ENCODE results near the gene GOLGA6L2.
"Not testable (repeated sequence)": the region's sequence is repeated elsewhere in the genome, so short reads cannot be mapped to it uniquely, and the experiment has no call there.

DNA sequence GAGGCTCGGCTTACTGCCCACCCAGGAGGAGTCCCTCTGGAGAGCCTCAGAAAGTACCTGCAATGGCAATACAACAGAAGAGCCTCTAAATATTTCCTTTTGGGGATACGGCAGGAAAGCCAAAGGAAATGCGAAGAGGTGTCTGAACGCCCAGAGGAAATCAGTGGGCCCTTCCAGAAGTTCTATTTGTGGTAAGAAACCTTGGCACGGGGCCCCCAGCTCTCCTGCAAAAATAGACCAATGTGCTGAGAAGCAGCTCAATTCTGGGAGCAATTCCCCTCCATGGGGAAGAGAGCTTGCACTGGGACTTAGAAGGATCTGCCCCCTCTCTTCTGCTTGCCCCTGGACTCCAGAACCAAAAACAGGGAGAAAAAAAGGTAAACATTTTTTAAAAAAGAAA, 47.8 kb downstream of the GOLGA6L2 start:
- TF ChIP-seq, protein P1, sequence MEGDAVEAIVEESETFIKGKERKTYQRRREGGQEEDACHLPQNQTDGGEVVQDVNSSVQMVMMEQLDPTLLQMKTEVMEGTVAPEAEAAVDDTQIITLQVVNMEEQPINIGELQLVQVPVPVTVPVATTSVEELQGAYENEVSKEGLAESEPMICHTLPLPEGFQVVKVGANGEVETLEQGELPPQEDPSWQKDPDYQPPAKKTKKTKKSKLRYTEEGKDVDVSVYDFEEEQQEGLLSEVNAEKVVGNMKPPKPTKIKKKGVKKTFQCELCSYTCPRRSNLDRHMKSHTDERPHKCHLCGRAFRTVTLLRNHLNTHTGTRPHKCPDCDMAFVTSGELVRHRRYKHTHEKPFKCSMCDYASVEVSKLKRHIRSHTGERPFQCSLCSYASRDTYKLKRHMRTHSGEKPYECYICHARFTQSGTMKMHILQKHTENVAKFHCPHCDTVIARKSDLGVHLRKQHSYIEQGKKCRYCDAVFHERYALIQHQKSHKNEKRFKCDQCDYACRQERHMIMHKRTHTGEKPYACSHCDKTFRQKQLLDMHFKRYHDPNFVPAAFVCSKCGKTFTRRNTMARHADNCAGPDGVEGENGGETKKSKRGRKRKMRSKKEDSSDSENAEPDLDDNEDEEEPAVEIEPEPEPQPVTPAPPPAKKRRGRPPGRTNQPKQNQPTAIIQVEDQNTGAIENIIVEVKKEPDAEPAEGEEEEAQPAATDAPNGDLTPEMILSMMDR (IDR thresholded peaks at IDR 0.05; ENCODE audit: low read depth, low read length, missing input control), result not testable (repeated sequence)
- not testable (repeated sequence) for TF ChIP-seq RXRA (IDR thresholded peaks at IDR 0.05); EGR1 (IDR thresholded peaks at IDR 0.05; ENCODE audit: low read depth in 2 of 2); RAD21 (IDR thresholded peaks at IDR 0.05); YY1 (IDR thresholded peaks at IDR 0.05); NR2F2 (IDR thresholded peaks at IDR 0.05); FOXA1 (IDR thresholded peaks at IDR 0.05)
- TF ChIP-seq, protein P2, sequence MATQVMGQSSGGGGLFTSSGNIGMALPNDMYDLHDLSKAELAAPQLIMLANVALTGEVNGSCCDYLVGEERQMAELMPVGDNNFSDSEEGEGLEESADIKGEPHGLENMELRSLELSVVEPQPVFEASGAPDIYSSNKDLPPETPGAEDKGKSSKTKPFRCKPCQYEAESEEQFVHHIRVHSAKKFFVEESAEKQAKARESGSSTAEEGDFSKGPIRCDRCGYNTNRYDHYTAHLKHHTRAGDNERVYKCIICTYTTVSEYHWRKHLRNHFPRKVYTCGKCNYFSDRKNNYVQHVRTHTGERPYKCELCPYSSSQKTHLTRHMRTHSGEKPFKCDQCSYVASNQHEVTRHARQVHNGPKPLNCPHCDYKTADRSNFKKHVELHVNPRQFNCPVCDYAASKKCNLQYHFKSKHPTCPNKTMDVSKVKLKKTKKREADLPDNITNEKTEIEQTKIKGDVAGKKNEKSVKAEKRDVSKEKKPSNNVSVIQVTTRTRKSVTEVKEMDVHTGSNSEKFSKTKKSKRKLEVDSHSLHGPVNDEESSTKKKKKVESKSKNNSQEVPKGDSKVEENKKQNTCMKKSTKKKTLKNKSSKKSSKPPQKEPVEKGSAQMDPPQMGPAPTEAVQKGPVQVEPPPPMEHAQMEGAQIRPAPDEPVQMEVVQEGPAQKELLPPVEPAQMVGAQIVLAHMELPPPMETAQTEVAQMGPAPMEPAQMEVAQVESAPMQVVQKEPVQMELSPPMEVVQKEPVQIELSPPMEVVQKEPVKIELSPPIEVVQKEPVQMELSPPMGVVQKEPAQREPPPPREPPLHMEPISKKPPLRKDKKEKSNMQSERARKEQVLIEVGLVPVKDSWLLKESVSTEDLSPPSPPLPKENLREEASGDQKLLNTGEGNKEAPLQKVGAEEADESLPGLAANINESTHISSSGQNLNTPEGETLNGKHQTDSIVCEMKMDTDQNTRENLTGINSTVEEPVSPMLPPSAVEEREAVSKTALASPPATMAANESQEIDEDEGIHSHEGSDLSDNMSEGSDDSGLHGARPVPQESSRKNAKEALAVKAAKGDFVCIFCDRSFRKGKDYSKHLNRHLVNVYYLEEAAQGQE (IDR thresholded peaks at IDR 0.05), result not testable (repeated sequence)
- TF ChIP-seq, protein P3, sequence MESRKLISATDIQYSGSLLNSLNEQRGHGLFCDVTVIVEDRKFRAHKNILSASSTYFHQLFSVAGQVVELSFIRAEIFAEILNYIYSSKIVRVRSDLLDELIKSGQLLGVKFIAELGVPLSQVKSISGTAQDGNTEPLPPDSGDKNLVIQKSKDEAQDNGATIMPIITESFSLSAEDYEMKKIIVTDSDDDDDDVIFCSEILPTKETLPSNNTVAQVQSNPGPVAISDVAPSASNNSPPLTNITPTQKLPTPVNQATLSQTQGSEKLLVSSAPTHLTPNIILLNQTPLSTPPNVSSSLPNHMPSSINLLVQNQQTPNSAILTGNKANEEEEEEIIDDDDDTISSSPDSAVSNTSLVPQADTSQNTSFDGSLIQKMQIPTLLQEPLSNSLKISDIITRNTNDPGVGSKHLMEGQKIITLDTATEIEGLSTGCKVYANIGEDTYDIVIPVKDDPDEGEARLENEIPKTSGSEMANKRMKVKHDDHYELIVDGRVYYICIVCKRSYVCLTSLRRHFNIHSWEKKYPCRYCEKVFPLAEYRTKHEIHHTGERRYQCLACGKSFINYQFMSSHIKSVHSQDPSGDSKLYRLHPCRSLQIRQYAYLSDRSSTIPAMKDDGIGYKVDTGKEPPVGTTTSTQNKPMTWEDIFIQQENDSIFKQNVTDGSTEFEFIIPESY (IDR thresholded peaks at IDR 0.05), result not testable (repeated sequence)
- TF ChIP-seq, protein P4, sequence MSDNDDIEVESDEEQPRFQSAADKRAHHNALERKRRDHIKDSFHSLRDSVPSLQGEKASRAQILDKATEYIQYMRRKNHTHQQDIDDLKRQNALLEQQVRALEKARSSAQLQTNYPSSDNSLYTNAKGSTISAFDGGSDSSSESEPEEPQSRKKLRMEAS (IDR thresholded peaks at IDR 0.05), result not testable (repeated sequence)

All from liver (tissue), 3 donors.